ENCODE measurements around the gene IRX6. TPM values are rescaled to one million over a fixed set of nuclear protein-coding genes. Genes with fewer than 3 reads are reported as not detected.

The IRX6 gene
- total and polyA plus RNA-seq, 2 donors from 2014 or later = 0.62 to 1.2 TPM

DNA sequence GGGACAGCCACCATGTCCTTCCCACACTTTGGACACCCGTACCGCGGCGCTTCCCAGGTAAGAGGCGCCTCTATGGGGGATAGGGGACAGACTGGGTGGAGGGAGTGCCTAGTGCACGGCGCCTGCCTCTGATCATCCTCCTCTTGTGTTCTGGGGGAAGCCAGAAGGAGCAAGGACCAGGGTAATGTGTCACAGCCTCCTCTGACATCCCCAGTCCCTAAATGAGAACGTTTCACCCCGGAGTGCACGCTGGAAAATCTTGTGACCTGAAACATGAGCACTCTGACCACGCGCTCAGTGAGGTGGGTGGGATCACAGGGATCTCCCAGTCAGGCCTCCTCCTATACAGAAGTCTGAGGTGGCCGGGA, 1.1 kb downstream of the IRX6 start:
- Histone ChIP-seq H3K27ac (ENCODE audit: low read depth in 2 of 2, low read length in 2 of 2) (no peak overlapping the region), H3K4me3 (ENCODE audit: low read length in 3 of 3) (no peak overlapping the region), H3K4me1 (ENCODE audit: control insufficient read depth in 2 of 3, insufficient read depth in 2 of 3, low read depth in 1 of 3, low read length in 3 of 3) (peaks cover 0 to 5% (median 0%) of the 10 kb centered on the region in 3 donors), H3K27me3 (ENCODE audit: control insufficient read depth, insufficient read depth, low read length) (peaks cover 18% of the 10 kb centered on the region), H3K9me3 (ENCODE audit: control insufficient read depth in 2 of 3, insufficient read depth in 1 of 3, low read length in 3 of 3) (no peaks in the 10 kb centered on the region), H3K9ac (ENCODE audit: low read length in 3 of 3) (no peak overlapping the region), H3K36me3 (ENCODE audit: control insufficient read depth in 2 of 3, insufficient read depth in 3 of 3, low read length in 3 of 3) (no peaks in the 10 kb centered on the region)
- DNase-seq (peak in 2 of 5 donors; percentile 54 to 65), FAIRE-seq (no peak)
- TF ChIP-seq, protein P1, sequence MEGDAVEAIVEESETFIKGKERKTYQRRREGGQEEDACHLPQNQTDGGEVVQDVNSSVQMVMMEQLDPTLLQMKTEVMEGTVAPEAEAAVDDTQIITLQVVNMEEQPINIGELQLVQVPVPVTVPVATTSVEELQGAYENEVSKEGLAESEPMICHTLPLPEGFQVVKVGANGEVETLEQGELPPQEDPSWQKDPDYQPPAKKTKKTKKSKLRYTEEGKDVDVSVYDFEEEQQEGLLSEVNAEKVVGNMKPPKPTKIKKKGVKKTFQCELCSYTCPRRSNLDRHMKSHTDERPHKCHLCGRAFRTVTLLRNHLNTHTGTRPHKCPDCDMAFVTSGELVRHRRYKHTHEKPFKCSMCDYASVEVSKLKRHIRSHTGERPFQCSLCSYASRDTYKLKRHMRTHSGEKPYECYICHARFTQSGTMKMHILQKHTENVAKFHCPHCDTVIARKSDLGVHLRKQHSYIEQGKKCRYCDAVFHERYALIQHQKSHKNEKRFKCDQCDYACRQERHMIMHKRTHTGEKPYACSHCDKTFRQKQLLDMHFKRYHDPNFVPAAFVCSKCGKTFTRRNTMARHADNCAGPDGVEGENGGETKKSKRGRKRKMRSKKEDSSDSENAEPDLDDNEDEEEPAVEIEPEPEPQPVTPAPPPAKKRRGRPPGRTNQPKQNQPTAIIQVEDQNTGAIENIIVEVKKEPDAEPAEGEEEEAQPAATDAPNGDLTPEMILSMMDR (IDR thresholded peaks at IDR 0.05; ENCODE audit: borderline replicate concordance, extremely low read depth, insufficient read depth) = no peak
- intact Hi-C loops (cut with DNase I) = no loop called here

DNA sequence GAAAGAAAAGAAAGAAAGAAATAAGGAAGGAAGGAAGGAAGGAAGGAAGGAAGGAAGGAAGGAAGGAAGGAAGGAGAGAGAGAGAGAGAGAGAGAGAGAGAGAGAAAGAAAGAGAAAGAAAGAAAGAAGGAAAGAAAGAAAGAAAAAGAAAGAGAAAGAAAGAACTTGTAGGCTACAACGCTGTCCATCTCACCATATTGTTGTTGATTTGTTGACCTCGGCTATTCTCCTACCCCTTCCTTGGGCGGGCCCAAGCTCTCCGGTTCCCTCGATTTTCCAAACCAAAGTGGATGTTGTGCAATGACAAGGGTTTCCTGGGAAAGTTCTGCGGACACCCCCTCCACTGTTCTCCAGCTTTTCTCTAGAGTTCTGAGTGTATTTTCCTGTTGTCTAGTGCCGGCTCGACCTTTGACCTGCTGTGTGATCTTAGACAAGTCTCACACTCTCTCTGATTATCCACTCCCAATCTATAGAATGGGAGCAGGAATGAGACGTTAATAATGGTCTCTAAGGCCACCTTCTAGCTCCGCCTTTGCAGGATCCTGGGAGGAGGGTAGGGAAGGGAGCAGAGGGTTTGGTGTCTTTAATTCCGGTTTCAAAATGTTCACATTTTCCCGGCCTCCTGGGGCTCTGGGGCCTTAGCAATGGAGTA, 1.6 kb downstream of the IRX6 start:
- Histone ChIP-seq H3K4me3 (ENCODE audit: low read length in 3 of 3) (peak overlapping the region in 1 of 3 donors; percentile 24), H3K27ac (ENCODE audit: low read depth in 2 of 2, low read length in 2 of 2) (no peak overlapping the region), H3K27me3 (ENCODE audit: control insufficient read depth, insufficient read depth, low read length) (peaks cover 23% of the 10 kb centered on the region), H3K4me1 (ENCODE audit: control insufficient read depth in 2 of 3, insufficient read depth in 2 of 3, low read depth in 1 of 3, low read length in 3 of 3) (peaks cover 0 to 5% (median 0%) of the 10 kb centered on the region in 3 donors), H3K36me3 (ENCODE audit: control insufficient read depth in 2 of 3, insufficient read depth in 3 of 3, low read length in 3 of 3) (no peaks in the 10 kb centered on the region), H3K9me3 (ENCODE audit: control insufficient read depth in 2 of 3, insufficient read depth in 1 of 3, low read length in 3 of 3) (no peaks in the 10 kb centered on the region), H3K9ac (ENCODE audit: low read length in 3 of 3) (no peak overlapping the region)
- DNase-seq (no peak), FAIRE-seq (no peak)
- TF ChIP-seq, protein P1 (IDR thresholded peaks at IDR 0.05; ENCODE audit: borderline replicate concordance, extremely low read depth, insufficient read depth) = no peak
- intact Hi-C loops (cut with DNase I) = no loop called here

DNA sequence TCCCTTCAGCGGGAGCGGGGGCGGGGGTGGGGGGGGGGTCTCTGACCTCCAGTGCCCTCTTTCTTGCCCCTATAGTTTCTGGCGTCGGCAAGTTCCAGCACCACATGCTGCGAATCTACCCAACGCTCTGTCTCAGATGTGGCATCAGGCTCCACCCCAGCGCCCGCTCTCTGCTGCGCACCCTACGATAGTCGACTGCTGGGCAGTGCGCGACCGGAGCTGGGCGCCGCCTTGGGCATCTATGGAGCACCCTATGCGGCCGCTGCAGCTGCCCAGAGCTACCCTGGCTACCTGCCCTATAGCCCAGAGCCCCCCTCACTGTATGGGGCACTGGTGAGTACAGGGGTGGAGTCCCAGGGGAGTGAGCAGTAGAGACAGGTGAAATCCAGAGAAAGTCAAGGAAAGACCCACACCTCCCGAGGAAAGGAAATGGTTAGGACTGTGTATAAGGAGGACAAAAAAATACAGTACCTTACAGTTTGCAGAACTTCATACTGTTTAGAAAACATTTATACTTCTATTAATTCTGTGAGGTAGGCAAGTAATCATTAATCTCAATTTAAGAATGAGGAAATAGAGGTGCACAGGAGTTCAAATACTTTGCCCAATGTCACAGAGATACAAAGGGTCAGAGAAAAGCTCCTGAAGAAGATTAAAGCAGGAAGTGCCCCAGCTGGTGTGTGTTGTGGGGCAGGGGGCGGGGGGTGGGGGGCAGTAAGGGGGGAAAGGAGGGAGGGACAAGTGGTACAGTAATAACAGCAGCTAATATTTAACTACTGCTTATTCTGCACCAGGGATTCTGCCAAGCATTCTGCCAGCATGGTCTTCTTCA, 2.5 kb downstream of the IRX6 start:
- DNase-seq (peak in 2 of 5 donors; percentile 43 to 65), FAIRE-seq (no peak)
- peaks cover 26% of the 10 kb centered on the region for H3K27me3 ChIP-seq (ENCODE audit: control insufficient read depth, insufficient read depth, low read length)
- H3K9ac ChIP-seq (ENCODE audit: low read length in 3 of 3) = no peak overlapping the region
- no peak overlapping the region for H3K27ac ChIP-seq (ENCODE audit: low read depth in 2 of 2, low read length in 2 of 2)
- TF ChIP-seq, protein P1 (IDR thresholded peaks at IDR 0.05; ENCODE audit: borderline replicate concordance, extremely low read depth, insufficient read depth) = no peak
- no peak overlapping the region for H3K4me3 ChIP-seq (ENCODE audit: low read length in 3 of 3)
- H3K4me1 ChIP-seq (ENCODE audit: control insufficient read depth in 2 of 3, insufficient read depth in 2 of 3, low read depth in 1 of 3, low read length in 3 of 3) = peaks cover 0 to 5% (median 0%) of the 10 kb centered on the region in 3 donors
- H3K9me3 ChIP-seq (ENCODE audit: control insufficient read depth in 2 of 3, insufficient read depth in 1 of 3, low read length in 3 of 3) = no peaks in the 10 kb centered on the region
- no peaks in the 10 kb centered on the region for H3K36me3 ChIP-seq (ENCODE audit: control insufficient read depth in 2 of 3, insufficient read depth in 3 of 3, low read length in 3 of 3)
- intact Hi-C loops (cut with DNase I) = no loop called here
